Stimulated activated CD4-positive, alpha-beta T cell treated with anti-CD3 and anti-CD28 coated beads, TNF-alpha, amount 100 ng/mL, for 1 hour (primary cell): ENCODE results near the gene CASKIN1.

Source experiments
- DNase-seq, 3 donors: peaks; one replicate each; pipeline ENCODE4 v3.0.0-alpha.2; 2020; ENCODE audit warnings: low read depth in 3 of 3, low spot score in 1 of 3

CASKIN1 gene

GRCh38 chr16:2194166-2194834 is 2.1 kb downstream of the CASKIN1 start:
- DNase-seq = no peak

- DNase-seq = no peak
Measured at GRCh38 chr16:2191446-2191706, 5.0 kb downstream of the CASKIN1 start.

GRCh38 chr16:2190659-2191445 is 5.6 kb downstream of the CASKIN1 start:
- DNase-seq = no peak

GRCh38 chr16:2190002-2190658 is 6.3 kb downstream of the CASKIN1 start:
- no peak for DNase-seq

GRCh38 chr16:2189252-2189893 is 7.0 kb downstream of the CASKIN1 start:
- no peak for DNase-seq

- no peak for DNase-seq
Measured at GRCh38 chr16:2188395-2188794, 8.0 kb downstream of the CASKIN1 start.

GRCh38 chr16:2187212-2187611 is 9.2 kb downstream of the CASKIN1 start:
- no peak for DNase-seq

- no peak for DNase-seq
Measured at GRCh38 chr16:2186505-2186904, 9.9 kb downstream of the CASKIN1 start.

- DNase-seq = no peak
Measured at GRCh38 chr16:2186064-2186463, 10.3 kb downstream of the CASKIN1 start.

- DNase-seq = no peak
Measured at GRCh38 chr16:2184962-2185361, 11.4 kb downstream of the CASKIN1 start.

GRCh38 chr16:2184346-2184745 is 12.1 kb downstream of the CASKIN1 start:
- DNase-seq = no peak

- no peak for DNase-seq
Measured at GRCh38 chr16:2183671-2184070, 12.7 kb downstream of the CASKIN1 start.

- no peak for DNase-seq
Measured at GRCh38 chr16:2181952-2182351, 14.5 kb downstream of the CASKIN1 start.

GRCh38 chr16:2180962-2181923 is 15.2 kb downstream of the CASKIN1 start:
- DNase-seq = no peak

GRCh38 chr16:2180461-2180860 is 15.9 kb downstream of the CASKIN1 start:
- DNase-seq = no peak

- DNase-seq = no peak
Measured at GRCh38 chr16:2179576-2179975, 16.8 kb downstream of the CASKIN1 start.

- no peak for DNase-seq
Measured at GRCh38 chr16:2179107-2179501, 17.3 kb downstream of the CASKIN1 start.

- DNase-seq = peak in 1 of 3 donors; percentile 9
Measured at GRCh38 chr16:2178321-2179106, 17.9 kb downstream of the CASKIN1 start.

GRCh38 chr16:2177561-2177960 is 18.8 kb downstream of the CASKIN1 start:
- DNase-seq = no peak

- no peak for DNase-seq
Measured at GRCh38 chr16:2177101-2177500, 19.3 kb downstream of the CASKIN1 start.
